ENCODE results near the gene USP13.
A peak's percentile ranks its signal among the peaks of the same experiment; 100 is the strongest.
"Not testable (repeated sequence)": the region's sequence is repeated elsewhere in the genome, so short reads cannot be mapped to it uniquely, and the experiment has no call there.

Gene USP13

GRCh38 chr3:179771797-179772196 is 119.0 kb downstream of the USP13 start:
- intact Hi-C loops (cut with DNase I): no loop called here

GRCh38 chr3:179772297-179772696 is 119.5 kb downstream of the USP13 start:
- no peak for DNase-seq
- intact Hi-C loops (cut with DNase I): no loop called here

More at GRCh38 chr3:179771797-179772196, 119.0 kb downstream of the USP13 start:
- DNase-seq: no peak

DNA sequence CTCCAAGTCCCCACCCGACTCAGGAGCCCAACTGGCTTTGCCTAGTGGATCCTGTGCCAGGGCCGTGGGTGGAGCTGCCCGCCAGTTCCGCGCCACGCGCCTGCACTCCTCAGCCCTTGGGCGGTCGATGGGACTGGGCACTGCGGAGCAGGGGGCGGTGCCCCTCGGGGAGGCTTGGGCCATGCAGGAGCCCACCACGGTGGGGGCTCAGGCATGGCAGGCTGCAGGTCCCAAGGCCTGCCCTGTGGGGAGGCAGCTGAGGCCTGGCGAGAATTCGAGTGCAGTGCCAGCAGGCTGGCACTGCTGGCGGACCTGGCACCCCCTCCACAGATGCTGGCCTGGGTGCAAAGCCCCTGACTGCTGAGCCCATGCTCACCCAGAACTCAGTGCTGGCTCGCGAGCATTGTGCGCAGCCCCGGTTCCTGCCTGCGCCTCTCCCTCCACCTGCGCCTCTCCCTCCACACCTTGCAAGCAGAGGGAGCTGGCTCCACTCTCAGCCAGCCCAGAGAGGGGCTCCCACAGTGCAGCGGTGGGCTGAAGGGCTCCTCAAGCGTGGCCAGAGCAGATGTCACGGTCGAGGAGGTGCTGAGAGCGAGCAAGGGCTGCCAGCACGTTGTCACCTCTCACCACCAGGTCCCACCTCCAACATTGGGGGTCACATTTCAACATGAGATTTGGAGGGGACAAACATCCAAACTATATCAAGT is 122.7 kb downstream of the USP13 start:
- intact Hi-C loops (cut with DNase I): no loop called here
- no peak for DNase-seq

- intact Hi-C loops (cut with DNase I); DNase-seq: not testable (repeated sequence)
Observed at GRCh38 chr3:179782841-179783240, 130.0 kb downstream of the USP13 start.

GRCh38 chr3:179788996-179789395 is 136.2 kb downstream of the USP13 start:
- DNase-seq: no peak
- intact Hi-C loops (cut with DNase I): no loop called here

DNA sequence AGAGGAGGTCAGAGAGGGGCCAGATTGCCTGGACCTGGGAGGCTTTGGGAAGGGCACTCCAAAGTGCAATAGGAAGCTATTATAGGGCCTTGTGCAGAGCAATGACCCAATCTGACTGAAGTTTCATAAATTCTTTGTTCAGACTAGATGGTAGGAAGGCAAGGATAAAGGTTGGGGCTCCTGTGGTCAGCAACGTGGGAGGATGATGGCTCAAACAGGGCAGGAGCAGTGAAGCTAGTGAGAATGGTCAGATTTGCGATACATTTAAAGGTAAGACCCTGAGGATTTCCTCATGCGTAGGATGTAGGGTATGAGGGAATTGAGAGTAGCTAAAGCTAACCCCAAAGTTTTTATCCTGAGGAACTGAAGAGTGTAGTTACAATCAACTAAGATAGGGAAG is 139.0 kb downstream of the USP13 start:
- intact Hi-C loops (cut with DNase I): no loop called here
- DNase-seq: no peak

DNA sequence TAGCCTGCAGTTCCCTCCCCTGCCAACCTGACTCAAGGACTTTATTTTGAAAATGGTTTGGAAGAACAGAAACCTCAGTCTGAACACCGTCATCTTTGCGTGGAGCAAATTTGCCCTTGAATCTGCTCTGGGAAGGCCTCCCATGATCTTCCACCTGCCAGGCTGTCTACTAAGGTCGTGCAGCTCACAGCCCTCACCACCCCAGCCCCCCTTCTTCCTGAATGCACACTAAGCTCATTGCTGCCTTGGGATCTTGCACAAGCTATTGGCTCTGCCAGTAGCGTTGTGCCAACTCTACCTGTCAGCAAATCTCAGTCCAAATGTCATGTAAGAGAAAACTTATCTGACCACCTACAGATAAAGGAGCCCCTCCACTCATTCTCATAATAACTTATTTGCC is 141.5 kb downstream of the USP13 start:
- no peak for DNase-seq
- intact Hi-C loops (cut with DNase I): no loop called here

GRCh38 chr3:179796421-179796820 is 143.6 kb downstream of the USP13 start:
- DNase-seq: no peak
- intact Hi-C loops (cut with DNase I): no loop called here

- intact Hi-C loops (cut with DNase I): no loop called here
Observed at GRCh38 chr3:179797192-179797591, 144.4 kb downstream of the USP13 start.

GRCh38 chr3:179801263-179801662 is 148.4 kb downstream of the USP13 start:
- intact Hi-C loops (cut with DNase I): no loop called here
- DNase-seq: no peak

More at GRCh38 chr3:179797192-179797591, 144.4 kb downstream of the USP13 start:
- no peak for DNase-seq

DNA sequence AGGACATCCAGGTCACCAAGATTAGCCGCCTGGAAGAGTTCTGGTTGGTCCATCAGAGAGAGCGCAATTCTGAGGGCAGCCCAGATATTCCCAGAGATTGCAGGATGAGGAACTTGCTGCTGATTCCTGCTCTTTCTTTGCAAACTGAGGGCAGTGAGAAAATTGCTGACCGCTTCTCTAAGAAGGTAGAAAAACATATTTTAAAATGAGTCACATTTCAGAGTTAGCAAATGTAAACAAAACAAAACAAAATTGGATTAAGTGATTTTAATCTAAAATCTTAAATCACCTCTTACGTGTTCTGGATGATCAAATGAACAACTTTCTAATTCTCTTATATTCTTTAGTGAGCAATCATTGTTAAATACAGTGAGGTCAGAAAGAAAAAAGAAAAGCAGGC is 149.0 kb downstream of the USP13 start:
- intact Hi-C loops (cut with DNase I): no loop called here

GRCh38 chr3:179806177-179806576 is 153.3 kb downstream of the USP13 start:
- intact Hi-C loops (cut with DNase I): no loop called here
- DNase-seq: peak in 5 of 10 donors; percentile 11 to 85 (median 17)

More for the DNA sequence above, 149.0 kb downstream of the USP13 start:
- DNase-seq: no peak

DNA sequence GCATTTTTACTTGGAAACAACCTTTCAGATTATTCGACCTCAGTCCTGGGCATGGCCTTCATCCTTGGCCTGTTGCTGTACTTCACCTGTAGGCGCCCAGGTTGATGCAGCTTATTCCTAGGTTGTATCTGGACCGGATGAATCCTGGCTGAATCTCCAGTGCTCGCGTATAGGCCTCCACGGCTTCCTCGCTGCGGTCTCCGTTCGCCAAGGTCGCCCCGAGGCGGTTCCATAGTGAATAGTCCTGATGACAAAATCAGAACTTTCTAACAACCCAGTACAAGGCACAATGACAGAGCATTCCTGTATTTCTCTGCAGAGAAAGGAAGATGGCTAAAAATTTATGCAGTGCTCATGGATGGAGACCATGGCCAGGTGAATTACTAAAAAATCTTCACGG is 154.7 kb downstream of the USP13 start:
- intact Hi-C loops (cut with DNase I): no loop called here
- DNase-seq: no peak

GRCh38 chr3:179809639-179810038 is 156.8 kb downstream of the USP13 start:
- intact Hi-C loops (cut with DNase I): loop anchor here (5.0 kb wide), 1 partner anchor 208 kb away; no protein-coding TSS in a partner anchor
- DNase-seq: no peak

DNA sequence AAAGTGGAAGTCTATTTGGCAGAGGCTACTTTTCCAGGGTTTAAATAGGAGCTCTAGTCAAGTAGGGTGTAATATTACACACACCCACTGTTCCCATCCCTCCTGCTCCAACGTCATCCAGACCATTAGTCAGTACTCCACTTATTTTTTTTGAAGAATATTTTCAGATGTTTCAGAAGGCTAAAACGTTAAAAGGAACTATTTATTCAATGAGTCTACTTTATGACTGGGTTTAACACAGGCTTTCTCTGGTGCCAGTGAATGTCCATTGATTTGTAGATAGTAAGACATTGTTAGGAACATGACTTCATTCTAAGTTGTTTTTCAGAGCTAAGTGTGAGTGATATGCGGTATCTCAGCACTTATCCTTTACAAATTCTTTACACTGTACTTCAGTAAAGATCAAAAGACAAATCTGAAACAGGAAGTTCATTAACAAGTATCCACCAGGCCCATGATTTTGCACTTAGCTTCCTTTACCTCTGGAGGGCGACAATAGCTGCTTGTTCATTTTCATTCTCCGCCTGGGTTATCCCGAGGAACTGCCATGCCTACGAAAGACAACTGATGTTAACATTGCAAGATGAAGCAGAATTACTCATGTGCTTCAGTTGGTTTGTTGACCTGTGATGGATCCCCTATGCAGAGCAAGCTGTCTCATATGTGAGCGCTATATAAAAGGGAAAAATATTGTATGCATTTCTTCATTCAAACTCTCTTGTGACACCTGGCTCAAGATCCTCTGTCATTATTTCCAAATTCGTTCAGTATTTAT is 158.7 kb downstream of the USP13 start:
- intact Hi-C loops (cut with DNase I): loop anchor here (5.0 kb wide), 1 partner anchor 206 kb away; no protein-coding TSS in a partner anchor
- peak in 4 of 10 donors; percentile 33 to 78 (median 42) for DNase-seq

DNA sequence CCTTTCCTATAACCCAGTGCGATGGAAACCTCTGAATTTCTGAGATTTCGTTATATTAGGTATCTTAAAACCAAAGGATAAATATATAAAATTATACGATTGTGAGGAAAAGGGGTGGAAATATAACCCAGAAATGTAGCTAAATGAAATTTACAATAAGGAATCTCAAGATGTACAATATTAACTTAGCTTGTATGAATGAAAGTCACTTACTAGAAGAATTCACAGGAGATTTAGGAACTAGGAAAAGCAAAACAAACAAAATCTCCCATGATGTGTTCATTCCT is 159.2 kb downstream of the USP13 start:
- no peak for DNase-seq
- intact Hi-C loops (cut with DNase I): loop anchor here (5.0 kb wide), 1 partner anchor 205 kb away; no protein-coding TSS in a partner anchor

- DNase-seq: peak in 1 of 10 donors; percentile 21
- intact Hi-C loops (cut with DNase I): no loop called here
Observed at GRCh38 chr3:179819379-179819778, 166.5 kb downstream of the USP13 start.

DNA sequence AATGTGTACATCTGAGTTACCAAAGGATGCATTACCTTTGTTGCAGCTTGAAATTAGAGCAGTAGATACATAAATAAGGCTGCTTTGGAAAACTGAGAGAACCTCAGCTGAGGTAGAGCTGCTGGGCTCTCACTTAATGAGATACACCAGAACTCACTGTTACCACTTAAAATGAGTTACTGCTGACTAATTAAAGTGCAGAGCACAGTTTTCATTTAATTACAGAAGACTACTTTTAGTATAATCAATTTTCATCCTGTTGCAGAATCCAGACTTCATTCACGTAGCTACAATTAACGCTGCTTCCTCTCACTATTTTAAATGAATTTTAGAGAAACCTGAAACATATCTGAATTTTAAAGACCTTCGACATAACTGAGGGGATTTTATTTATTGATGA is 169.5 kb downstream of the USP13 start:
- intact Hi-C loops (cut with DNase I): loop anchor here (5.0 kb wide), 1 partner anchor 775 kb away; no protein-coding TSS in a partner anchor
- DNase-seq: no peak

GRCh38 chr3:179825527-179826246 is 172.8 kb downstream of the USP13 start:
- intact Hi-C loops (cut with DNase I): no loop called here
- DNase-seq: no peak

GRCh38 chr3:179826247-179826637 is 173.4 kb downstream of the USP13 start:
- no peak for DNase-seq
- intact Hi-C loops (cut with DNase I): no loop called here

GRCh38 chr3:179828738-179829137 is 175.9 kb downstream of the USP13 start:
- intact Hi-C loops (cut with DNase I): no loop called here
- DNase-seq: no peak
